AG04450 (cell line): ENCODE results near the gene GABRB2. TPM values are rescaled to one million over a fixed set of nuclear protein-coding genes. Genes with fewer than 3 reads are reported as not detected.
"Not testable (repeated sequence)": the region's sequence is repeated elsewhere in the genome, so short reads cannot be mapped to it uniquely, and the experiment has no call there.

Experiments
- CTCF ChIA-PET: fragments of 300-600, 350-600 bp; formaldehyde crosslinking; extraction: SDS; loops from one replicate; lab custom pipeline; 2022; ENCODE audit warnings: antibody characterized with exemption, inconsistent platforms; lab: Charles Lee
- POLR2A ChIA-PET: fragments of 350-600 bp; formaldehyde crosslinking; extraction: SDS; loops from one replicate; lab custom pipeline; 2021; ENCODE audit warnings: antibody characterized with exemption, inconsistent platforms; lab: Yijun Ruan, JAX
- DNase-seq: peaks from one replicate; pipeline ENCODE4 v3.0.0-alpha.2; 2011; ENCODE audit warnings: low read depth, low spot score
- H3K27ac ChIP-seq: one replicate; pipeline ENCODE4 v1.5.1; 2012; ENCODE audit warnings: low read depth, low read length, control low read depth
- H3K27me3 ChIP-seq: one replicate; pipeline ENCODE4 v1.6.0; 2012; ENCODE audit warnings: low read length; ENCODE audit not compliant: control insufficient read depth, insufficient read depth
- H3K4me3 ChIP-seq: 2 replicates; pipeline ENCODE4 v1.5.1; 2011; ENCODE audit warnings: mild to moderate bottlenecking, low read depth, low read length, control low read depth
- H3K9me3 ChIP-seq: 2 replicates; pipeline ENCODE4 v1.5.1; 2012; ENCODE audit warnings: low read length; ENCODE audit not compliant: control insufficient read depth, insufficient read depth
- polyA plus RNA-seq: library from polyadenylated mRNA; depleted of rRNA; stranded (reverse); fragments of >200 nt; gene quantifications from 2 replicates; pipeline ENCODE4 v1.2.3, GENCODE V29; 2011
- TF ChIP-seq, protein P1 (sequence below): IDR thresholded peaks from 2 replicates; pipeline ENCODE4 v1.5.1; 2011; ENCODE audit warnings: low read depth, low read length, control low read depth, inconsistent platforms

Gene GABRB2
- polyA plus RNA-seq, 1 experiment, result not detected

DNA sequence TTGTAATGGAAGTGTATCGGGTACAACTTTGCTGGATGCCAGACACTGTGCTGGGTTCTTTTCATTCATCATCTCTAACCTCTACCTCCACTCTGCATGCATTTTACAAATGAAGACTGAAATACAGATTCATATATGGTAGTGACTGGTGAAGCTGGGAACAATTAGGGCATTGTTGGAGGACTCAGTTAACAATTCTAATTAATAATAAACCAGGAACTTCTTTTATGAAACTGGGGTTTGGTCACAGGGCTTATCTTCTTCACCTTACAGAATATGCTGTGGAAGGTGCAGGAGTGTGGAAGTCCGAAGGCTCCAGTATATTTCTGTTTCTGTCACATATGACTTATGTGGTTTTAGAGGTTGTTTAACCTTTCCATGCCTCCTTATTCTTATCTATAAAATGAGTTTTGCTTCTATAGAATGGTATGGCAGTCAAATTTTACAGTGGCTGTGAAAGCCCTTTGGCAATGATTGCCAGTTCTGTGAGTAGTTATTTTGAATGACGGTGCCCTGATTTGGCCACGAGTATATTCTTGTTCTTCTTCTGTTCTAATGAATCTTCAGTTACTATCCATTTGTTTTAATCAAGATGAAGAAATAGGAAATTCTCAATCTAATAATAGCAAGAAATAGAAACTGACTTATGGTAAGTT, 284.7 kb downstream of the GABRB2 start:
- CTCF ChIA-PET, result no interaction called here

GRCh38 chr5:161258438-161258837, 288.1 kb downstream of the GABRB2 start:
- TF ChIP-seq, protein P1, sequence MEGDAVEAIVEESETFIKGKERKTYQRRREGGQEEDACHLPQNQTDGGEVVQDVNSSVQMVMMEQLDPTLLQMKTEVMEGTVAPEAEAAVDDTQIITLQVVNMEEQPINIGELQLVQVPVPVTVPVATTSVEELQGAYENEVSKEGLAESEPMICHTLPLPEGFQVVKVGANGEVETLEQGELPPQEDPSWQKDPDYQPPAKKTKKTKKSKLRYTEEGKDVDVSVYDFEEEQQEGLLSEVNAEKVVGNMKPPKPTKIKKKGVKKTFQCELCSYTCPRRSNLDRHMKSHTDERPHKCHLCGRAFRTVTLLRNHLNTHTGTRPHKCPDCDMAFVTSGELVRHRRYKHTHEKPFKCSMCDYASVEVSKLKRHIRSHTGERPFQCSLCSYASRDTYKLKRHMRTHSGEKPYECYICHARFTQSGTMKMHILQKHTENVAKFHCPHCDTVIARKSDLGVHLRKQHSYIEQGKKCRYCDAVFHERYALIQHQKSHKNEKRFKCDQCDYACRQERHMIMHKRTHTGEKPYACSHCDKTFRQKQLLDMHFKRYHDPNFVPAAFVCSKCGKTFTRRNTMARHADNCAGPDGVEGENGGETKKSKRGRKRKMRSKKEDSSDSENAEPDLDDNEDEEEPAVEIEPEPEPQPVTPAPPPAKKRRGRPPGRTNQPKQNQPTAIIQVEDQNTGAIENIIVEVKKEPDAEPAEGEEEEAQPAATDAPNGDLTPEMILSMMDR, result no peak
- no peaks in the 10 kb centered on the region for H3K27me3 ChIP-seq
- no peak for DNase-seq
- no peaks in the 10 kb centered on the region for H3K9me3 ChIP-seq
- ChIA-PET POLR2A (no interaction called here), CTCF (no interaction called here)
- no peak overlapping the region for H3K4me3 ChIP-seq
- no peak overlapping the region for H3K27ac ChIP-seq

More for the DNA sequence above, 284.7 kb downstream of the GABRB2 start:
- H3K9me3 ChIP-seq, result no peaks in the 10 kb centered on the region
- H3K4me3 ChIP-seq, result no peak overlapping the region
- POLR2A ChIA-PET, result no interaction called here
- no peak for DNase-seq
- no peak overlapping the region for H3K27ac ChIP-seq
- TF ChIP-seq, protein P1, result no peak
- H3K27me3 ChIP-seq, result no peaks in the 10 kb centered on the region

GRCh38 chr5:161256957-161257356, 289.6 kb downstream of the GABRB2 start:
- CTCF ChIA-PET, result no interaction called here
- POLR2A ChIA-PET, result no interaction called here

GRCh38 chr5:161252955-161253354, 293.6 kb downstream of the GABRB2 start:
- DNase-seq, H3K4me3 ChIP-seq, H3K27me3 ChIP-seq, H3K9me3 ChIP-seq, POLR2A ChIA-PET, CTCF ChIA-PET, H3K27ac ChIP-seq: not testable (repeated sequence)

More at GRCh38 chr5:161256957-161257356, 289.6 kb downstream of the GABRB2 start:
- Histone ChIP-seq H3K9me3 (no peaks in the 10 kb centered on the region), H3K27ac (no peak overlapping the region), H3K27me3 (no peaks in the 10 kb centered on the region), H3K4me3 (no peak overlapping the region)
- DNase-seq, result no peak
- TF ChIP-seq, protein P1, result no peak

- TF ChIP-seq, protein P1, result no peak
- Histone ChIP-seq H3K27me3 (no peaks in the 10 kb centered on the region), H3K4me3 (no peak overlapping the region), H3K27ac (no peak overlapping the region), H3K9me3 (peaks cover 4% of the 10 kb centered on the region; the same call in 1 of the 2 replicates)
- ChIA-PET CTCF (no interaction called here), POLR2A (no interaction called here)
- no peak for DNase-seq
These were observed 299.8 kb downstream of the GABRB2 start for GRCh38 chr5:161246749-161247148.

DNA sequence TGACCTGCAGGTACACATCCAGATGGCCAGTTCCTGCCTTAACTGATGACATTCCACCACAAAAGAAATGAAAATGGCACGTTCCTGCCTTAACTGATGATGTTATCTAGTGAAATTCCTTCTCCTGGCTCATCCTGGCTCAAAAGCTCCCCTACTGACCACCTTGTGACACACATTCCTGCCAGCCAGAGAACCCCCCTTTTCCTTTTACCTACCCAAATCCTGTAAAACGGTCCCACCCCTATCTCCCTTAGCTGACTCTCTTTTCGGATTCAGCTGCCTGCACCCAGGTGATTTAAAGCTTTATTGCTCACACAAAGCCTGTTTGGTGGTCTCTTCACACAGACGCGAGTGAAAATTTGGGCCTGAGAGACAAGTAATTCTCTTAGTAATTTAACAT, 300.7 kb downstream of the GABRB2 start:
- H3K4me3 ChIP-seq, CTCF ChIA-PET, POLR2A ChIA-PET, H3K9me3 ChIP-seq, DNase-seq, H3K27me3 ChIP-seq, H3K27ac ChIP-seq: not testable (repeated sequence)
